IMR-90 (cell line): ENCODE measurements around the gene HOXC5. TPM values are rescaled to one million over a fixed set of nuclear protein-coding genes. Genes with fewer than 3 reads are reported as not detected.

Experiments
- ATAC-seq: fragments of 200-7000 bp; cut with Tn5 transposase; 2 replicates; pipeline ENCODE4 v1.9.1; 2020; ENCODE audit warnings: low read depth, mild to moderate bottlenecking, moderate library complexity
- BruUV-seq: library from RNA; stranded (reverse); fragments of 400-500 nt; replicated peaks from 2 replicates; lab custom pipeline; 2021; lab: Mats Ljungman, UMichigan
- CTCF ChIA-PET: fragments of 300-600 bp; formaldehyde crosslinking; extraction: SDS; loops from one replicate; lab custom pipeline; 2021; ENCODE audit warnings: antibody characterized with exemption; lab: Yijun Ruan, JAX
- POLR2A ChIA-PET: fragments of 300-600 bp; sonication (Branson Sonifier 250); formaldehyde crosslinking; loops from one replicate; lab custom pipeline; 2022; ENCODE audit warnings: antibody characterized with exemption; ENCODE audit not compliant: unreplicated experiment; lab: Charles Lee
- DNase-seq: peaks from one replicate; pipeline ENCODE4 v3.0.0; 2013
- H2AFZ ChIP-seq: replicated peaks from 2 replicates; pipeline ENCODE3; 2013; ENCODE audit warnings: low read length, mild to moderate bottlenecking; ENCODE audit not compliant: poor library complexity
- H2AK5ac ChIP-seq: 2 replicates; pipeline ENCODE4 v1.6.1; 2013; ENCODE audit warnings: low read depth, low read length, inconsistent platforms
- H2AK9ac ChIP-seq: replicated peaks from 2 replicates; pipeline ENCODE3; 2013; ENCODE audit warnings: mild to moderate bottlenecking, low read depth, low read length, moderate library complexity; ENCODE audit not compliant: poor library complexity
- H2BK120ac ChIP-seq: 2 replicates; pipeline ENCODE4 v1.6.1; 2013; ENCODE audit warnings: low read depth, low read length, inconsistent platforms
- H2BK15ac ChIP-seq: 3 replicates; pipeline ENCODE4 v1.6.1; 2013; ENCODE audit warnings: low read depth, low read length, inconsistent platforms
- H2BK20ac ChIP-seq: 2 replicates; pipeline ENCODE4 v1.6.1; 2013; ENCODE audit warnings: low read depth, mild to moderate bottlenecking, inconsistent platforms, low read length, moderate library complexity
- H2BK5ac ChIP-seq: 2 replicates; pipeline ENCODE4 v1.6.1; 2013; ENCODE audit warnings: mild to moderate bottlenecking, low read depth, low read length, inconsistent platforms; ENCODE audit not compliant: poor library complexity, severe bottlenecking
- H3K14ac ChIP-seq: replicated peaks from 2 replicates; pipeline ENCODE4 v1.6.1; 2013; ENCODE audit warnings: low read depth, low read length, inconsistent platforms
- H3K18ac ChIP-seq: 2 replicates; pipeline ENCODE4 v1.6.1; 2013; ENCODE audit warnings: low read depth, low read length, control low read depth
- H3K23ac ChIP-seq: 2 replicates; pipeline ENCODE4 v1.6.1; 2013; ENCODE audit warnings: low read depth, low read length, inconsistent platforms
- H3K27ac ChIP-seq: 2 replicates; pipeline ENCODE4 v1.5.1; 2013; ENCODE audit warnings: mild to moderate bottlenecking, control low read depth, low read length; ENCODE audit not compliant: insufficient read depth
- H3K27me3 ChIP-seq: 2 replicates; pipeline ENCODE4 v1.6.1; 2013; ENCODE audit warnings: low read length; ENCODE audit not compliant: control insufficient read depth, insufficient read depth
- H3K36me3 ChIP-seq: 2 replicates; pipeline ENCODE4 v1.6.1; 2013; ENCODE audit warnings: low read length, mixed read lengths; ENCODE audit not compliant: control insufficient read depth, insufficient read depth
- H3K4ac ChIP-seq: 2 replicates; pipeline ENCODE4 v1.6.1; 2013; ENCODE audit warnings: low read depth, low read length, inconsistent platforms
- H3K4me1 ChIP-seq: 2 replicates; pipeline ENCODE4 v1.6.1; 2013; ENCODE audit warnings: low read length, mixed read lengths; ENCODE audit not compliant: control insufficient read depth, insufficient read depth
- H3K4me2 ChIP-seq: 2 replicates; pipeline ENCODE4 v1.6.1; 2013; ENCODE audit warnings: low read depth, mild to moderate bottlenecking, control low read depth, low read length, moderate library complexity
- H3K4me3 ChIP-seq: 2 replicates; pipeline ENCODE4 v1.5.1; 2013; ENCODE audit warnings: low read depth, mild to moderate bottlenecking, control low read depth, low read length, moderate library complexity; ENCODE audit not compliant: insufficient read depth
- H3K56ac ChIP-seq: 2 replicates; pipeline ENCODE4 v1.6.1; 2013; ENCODE audit warnings: low read length, inconsistent platforms; ENCODE audit not compliant: insufficient read depth; ENCODE audit errors: extremely low read depth
- H3K79me1 ChIP-seq, 2 experiments: 2 replicates each; pipeline ENCODE4 v1.6.1; 2013; ENCODE audit warnings: low read length in 2 of 2, inconsistent platforms in 1 of 2, low read depth in 1 of 2
- H3K9ac ChIP-seq: 2 replicates; pipeline ENCODE4 v1.6.1; 2013; ENCODE audit warnings: low read depth, low read length, control low read depth
- H3K9me1 ChIP-seq: 2 replicates; pipeline ENCODE4 v1.6.1; 2013; ENCODE audit warnings: low read length, inconsistent platforms; ENCODE audit not compliant: insufficient read depth
- H3K9me3 ChIP-seq: 2 replicates; pipeline ENCODE4 v1.6.1; 2013; ENCODE audit warnings: low read length; ENCODE audit not compliant: control insufficient read depth, insufficient read depth
- H4K20me1 ChIP-seq: 2 replicates; pipeline ENCODE4 v1.6.1; 2013; ENCODE audit warnings: low read length, inconsistent platforms; ENCODE audit not compliant: insufficient read depth
- H4K5ac ChIP-seq: 2 replicates; pipeline ENCODE4 v1.6.1; 2013; ENCODE audit warnings: mild to moderate bottlenecking, low read depth, low read length, control low read depth
- H4K8ac ChIP-seq, 2 experiments: 2 replicates each; pipeline ENCODE4 v1.6.1; 2013; ENCODE audit warnings: low read depth in 2 of 2, low read length in 2 of 2, control low read depth in 1 of 2, inconsistent platforms in 1 of 2
- H4K91ac ChIP-seq: 2 replicates; pipeline ENCODE4 v1.6.1; 2013; ENCODE audit warnings: low read depth, low read length, inconsistent platforms; ENCODE audit not compliant: insufficient read depth
- CEBPB ChIP-seq: IDR thresholded peaks from 2 replicates; pipeline ENCODE4 v1.6.1; 2012; ENCODE audit warnings: low read depth, low read length, improper control_type of control experiment
- CHD1 ChIP-seq: IDR thresholded peaks from 2 replicates; pipeline ENCODE4 v1.6.1; 2012; ENCODE audit warnings: low read depth, low read length, improper control_type of control experiment
- ELK1 ChIP-seq: fragments of 150-350 bp; IDR thresholded peaks from 2 replicates; pipeline ENCODE4 v1.6.1; 2016; ENCODE audit warnings: low read depth, mild to moderate bottlenecking, low read length, moderate library complexity, borderline replicate concordance
- FOS ChIP-seq: fragments of 150-350 bp; IDR thresholded peaks from 2 replicates; pipeline ENCODE4 v1.6.1; 2016; ENCODE audit warnings: low read depth, low read length
- MAFK ChIP-seq: IDR thresholded peaks from 2 replicates; pipeline ENCODE4 v1.6.1; 2012; ENCODE audit warnings: low read depth, low read length, improper control_type of control experiment
- MAZ ChIP-seq: IDR thresholded peaks from 2 replicates; pipeline ENCODE4 v1.6.1; 2012; ENCODE audit warnings: low read depth, mild to moderate bottlenecking, low read length, improper control_type of control experiment, moderate library complexity, borderline replicate concordance
- MXI1 ChIP-seq: IDR thresholded peaks from 2 replicates; pipeline ENCODE4 v1.6.1; 2012; ENCODE audit warnings: low read depth, mild to moderate bottlenecking, low read length, moderate library complexity, borderline replicate concordance
- NFE2L2 ChIP-seq: fragments of 150-350 bp; IDR thresholded peaks from 2 replicates; pipeline ENCODE4 v1.6.1; 2016; ENCODE audit warnings: low read depth, mild to moderate bottlenecking, low read length
- RAD21 ChIP-seq: IDR thresholded peaks from 2 replicates; pipeline ENCODE4 v1.6.1; 2012; ENCODE audit warnings: low read length, improper control_type of control experiment
- RCOR1 ChIP-seq: IDR thresholded peaks from 2 replicates; pipeline ENCODE4 v1.6.1; 2012; ENCODE audit warnings: mild to moderate bottlenecking, low read length, improper control_type of control experiment; ENCODE audit not compliant: insufficient replicate concordance
- RFX5 ChIP-seq: IDR thresholded peaks from 2 replicates; pipeline ENCODE4 v1.8.0; 2012; ENCODE audit warnings: low read depth, mild to moderate bottlenecking, low read length, moderate library complexity
- SMC3 ChIP-seq: fragments of 150-350 bp; IDR thresholded peaks from 2 replicates; pipeline ENCODE4 v1.6.1; 2016; ENCODE audit warnings: low read depth, mild to moderate bottlenecking, antibody characterized with exemption, low read length, moderate library complexity
- WGBS, 2 experiments: methylation state at CpG; one replicate each; pipeline versions ENCODE4 v1.1.5 to v1.1.7; 2013; ENCODE audit warnings: missing lambda C conversion rate in 2 of 2; ENCODE audit not compliant: insufficient read length in 1 of 2; ENCODE audit errors: extremely low coverage in 2 of 2; 5-methylcytosine and 5-hydroxymethylcytosine counted together
- dilution Hi-C: fragments of 300-500 bp; cut with HindIII; formaldehyde crosslinking; loops from one replicate; pipeline ENCODE4 v1.14.3; 2018; ENCODE audit warnings: low sequenced_read_pairs; ENCODE audit not compliant: unreplicated experiment
- in situ Hi-C: fragments of 300-500 bp; cut with MboI; formaldehyde crosslinking; loops from 3 replicates; pipeline ENCODE4 v1.14.3; 2019; ENCODE audit warnings: low sequenced_read_pairs, inconsistent platforms, mixed read lengths
- intact Hi-C: fragments of 100-400 bp; cut with micrococcal nuclease; formaldehyde crosslinking; loops from 2 replicates; pipeline ENCODE4 v1.10.0; 2022
- polyA plus RNA-seq, 3 experiments: library from polyadenylated mRNA; depleted of rRNA; stranded (reverse); fragments of >200 nt; gene quantifications; 2 replicates each; pipeline ENCODE4 v1.2.3, GENCODE V29; 2012; ENCODE audit warnings: low replicate concordance in 1 of 3
- total RNA-seq: library from RNA; depleted of rRNA; stranded (reverse); fragments of >200 nt; gene quantifications from 2 replicates; pipeline ENCODE4 v1.2.3, GENCODE V29; 2012
- TF ChIP-seq, protein P1 (sequence below): fragments of 150-350 bp; IDR thresholded peaks from 2 replicates; pipeline ENCODE4 v1.6.1; 2017; ENCODE audit warnings: mild to moderate bottlenecking, antibody characterized with exemption, low read length, low read depth

The HOXC5 gene
- total and polyA plus RNA-seq, 2 of the 4 experiments (the other 2 are of a cell fraction) = not detected

DNA sequence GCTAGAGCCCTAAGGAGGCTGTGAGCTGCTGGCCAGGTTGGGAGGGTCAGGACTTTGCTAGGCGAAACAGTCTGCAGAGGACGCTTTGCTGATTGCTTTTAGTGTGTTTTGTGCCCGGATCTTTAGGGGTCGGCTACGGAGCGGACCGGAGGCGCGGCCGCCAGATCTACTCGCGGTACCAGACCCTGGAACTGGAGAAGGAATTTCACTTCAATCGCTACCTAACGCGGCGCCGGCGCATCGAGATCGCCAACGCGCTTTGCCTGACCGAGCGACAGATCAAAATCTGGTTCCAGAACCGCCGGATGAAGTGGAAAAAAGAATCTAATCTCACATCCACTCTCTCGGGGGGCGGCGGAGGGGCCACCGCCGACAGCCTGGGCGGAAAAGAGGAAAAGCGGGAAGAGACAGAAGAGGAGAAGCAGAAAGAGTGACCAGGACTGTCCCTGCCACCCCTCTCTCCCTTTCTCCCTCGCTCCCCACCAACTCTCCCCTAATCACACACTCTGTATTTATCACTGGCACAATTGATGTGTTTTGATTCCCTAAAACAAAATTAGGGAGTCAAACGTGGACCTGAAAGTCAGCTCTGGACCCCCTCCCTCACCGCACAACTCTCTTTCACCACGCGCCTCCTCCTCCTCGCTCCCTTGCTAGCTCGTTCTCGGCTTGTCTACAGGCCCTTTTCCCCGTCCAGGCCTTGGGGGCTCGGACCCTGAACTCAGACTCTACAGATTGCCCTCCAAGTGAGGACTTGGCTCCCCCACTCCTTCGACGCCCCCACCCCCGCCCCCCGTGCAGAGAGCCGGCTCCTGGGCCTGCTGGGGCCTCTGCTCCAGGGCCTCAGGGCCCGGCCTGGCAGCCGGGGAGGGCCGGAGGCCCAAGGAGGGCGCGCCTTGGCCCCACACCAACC is 3.1 kb upstream of the HOXC5 start:
- H3K27ac ChIP-seq = no peak overlapping the region

More for the DNA sequence above, 3.1 kb upstream of the HOXC5 start:
- H3K4me1 ChIP-seq = no peaks in the 10 kb centered on the region
- H3K36me3 ChIP-seq = no peaks in the 10 kb centered on the region
- no peak overlapping the region for H3K23ac ChIP-seq
- H3K9me1 ChIP-seq = no peaks in the 10 kb centered on the region
- H3K4me3 ChIP-seq = no peak overlapping the region
- H3K18ac ChIP-seq = no peak overlapping the region
- no peak overlapping the region for H4K91ac ChIP-seq
- in situ Hi-C loops = no loop called here
- no peak overlapping the region for H3K4me2 ChIP-seq
- H2BK15ac ChIP-seq = no peak overlapping the region
- TF ChIP-seq MAZ (no peak), SMC3 (no peak), MXI1 (no peak), CEBPB (no peak), RAD21 (no peak), ELK1 (no peak), FOS (no peak), RCOR1 (no peak), RFX5 (no peak), NFE2L2 (no peak), CHD1 (no peak), MAFK (no peak)
- TF ChIP-seq, protein P1, sequence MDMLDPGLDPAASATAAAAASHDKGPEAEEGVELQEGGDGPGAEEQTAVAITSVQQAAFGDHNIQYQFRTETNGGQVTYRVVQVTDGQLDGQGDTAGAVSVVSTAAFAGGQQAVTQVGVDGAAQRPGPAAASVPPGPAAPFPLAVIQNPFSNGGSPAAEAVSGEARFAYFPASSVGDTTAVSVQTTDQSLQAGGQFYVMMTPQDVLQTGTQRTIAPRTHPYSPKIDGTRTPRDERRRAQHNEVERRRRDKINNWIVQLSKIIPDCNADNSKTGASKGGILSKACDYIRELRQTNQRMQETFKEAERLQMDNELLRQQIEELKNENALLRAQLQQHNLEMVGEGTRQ = no peak
- no peak overlapping the region for H4K8ac ChIP-seq
- DNase-seq (no peak), ATAC-seq (no peak)
- H3K27me3 ChIP-seq = peaks cover 84% of the 10 kb centered on the region
- H2AK9ac ChIP-seq = no peak overlapping the region
- no peak overlapping the region for H3K14ac ChIP-seq
- no peak overlapping the region for H4K5ac ChIP-seq
- dilution Hi-C loops = no loop called here
- H4K20me1 ChIP-seq = no peaks in the 10 kb centered on the region
- no TSS peak for BruUV-seq
- intact Hi-C loops = no loop called here
- no peak overlapping the region for H3K56ac ChIP-seq
- H3K4ac ChIP-seq = no peak overlapping the region
- peaks cover 11% of the 10 kb centered on the region for H3K9me3 ChIP-seq
- no peak overlapping the region for H3K9ac ChIP-seq
- ChIA-PET CTCF (no interaction called here), POLR2A (no interaction called here)
- H3K79me1 ChIP-seq = no peaks in the 10 kb centered on the region
- no peak overlapping the region for H2BK5ac ChIP-seq
- H2BK120ac ChIP-seq = no peak overlapping the region
- H2BK20ac ChIP-seq = no peak overlapping the region
- H2AFZ ChIP-seq = no peak overlapping the region
- no peak overlapping the region for H2AK5ac ChIP-seq
- 89% methylated on average over 6 of the region's 53 CpGs; no CpG with 5 or more reads in 1 of the 2 experiments for WGBS, 2 experiments
